LHCN-M2 (cell line): ENCODE measurements around the gene FUT2. TPM values are rescaled to one million over a fixed set of nuclear protein-coding genes. Genes with fewer than 3 reads are reported as not detected.
A peak's percentile ranks its signal among the peaks of the same experiment; 100 is the strongest.
"Not testable (repeated sequence)": the region's sequence is repeated elsewhere in the genome, so short reads cannot be mapped to it uniquely, and the experiment has no call there.

Experiments used
- DNase-seq: peaks from one replicate; pipeline ENCODE4 v3.0.0-alpha.2; 2012; ENCODE audit warnings: low read depth
- total RNA-seq: library from RNA; depleted of rRNA; stranded (reverse); fragments of >200 nt; gene quantifications from 2 replicates; pipeline ENCODE4 v1.2.3, GENCODE V29; 2014

The FUT2 gene
- total RNA-seq, 1 experiment from 2014 or later = not detected

GRCh38 chr19:48698046-48698445 is 2.3 kb downstream of the FUT2 start:
- peak; percentile 78 for DNase-seq

DNA sequence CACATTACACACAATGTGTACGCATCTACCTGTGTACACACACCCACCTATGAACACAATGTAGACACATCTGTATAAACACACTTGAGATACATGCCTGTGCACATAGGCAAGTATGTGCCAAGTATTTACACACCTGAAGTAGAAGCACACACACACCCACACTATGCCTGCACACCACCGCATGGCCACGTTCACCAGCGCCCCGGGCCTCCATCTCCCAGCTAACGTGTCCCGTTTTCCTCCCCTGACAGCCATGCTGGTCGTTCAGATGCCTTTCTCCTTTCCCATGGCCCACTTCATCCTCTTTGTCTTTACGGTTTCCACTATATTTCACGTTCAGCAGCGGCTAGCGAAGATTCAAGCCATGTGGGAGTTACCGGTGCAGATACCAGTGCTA is 6.9 kb downstream of the FUT2 start:
- DNase-seq = no peak

- DNase-seq = no peak
Observed at GRCh38 chr19:48703316-48703715, 7.5 kb downstream of the FUT2 start.

- DNase-seq = no peak
Observed at GRCh38 chr19:48705431-48705830, 9.7 kb downstream of the FUT2 start.

GRCh38 chr19:48708471-48708870 is 12.7 kb downstream of the FUT2 start:
- DNase-seq = no peak

DNA sequence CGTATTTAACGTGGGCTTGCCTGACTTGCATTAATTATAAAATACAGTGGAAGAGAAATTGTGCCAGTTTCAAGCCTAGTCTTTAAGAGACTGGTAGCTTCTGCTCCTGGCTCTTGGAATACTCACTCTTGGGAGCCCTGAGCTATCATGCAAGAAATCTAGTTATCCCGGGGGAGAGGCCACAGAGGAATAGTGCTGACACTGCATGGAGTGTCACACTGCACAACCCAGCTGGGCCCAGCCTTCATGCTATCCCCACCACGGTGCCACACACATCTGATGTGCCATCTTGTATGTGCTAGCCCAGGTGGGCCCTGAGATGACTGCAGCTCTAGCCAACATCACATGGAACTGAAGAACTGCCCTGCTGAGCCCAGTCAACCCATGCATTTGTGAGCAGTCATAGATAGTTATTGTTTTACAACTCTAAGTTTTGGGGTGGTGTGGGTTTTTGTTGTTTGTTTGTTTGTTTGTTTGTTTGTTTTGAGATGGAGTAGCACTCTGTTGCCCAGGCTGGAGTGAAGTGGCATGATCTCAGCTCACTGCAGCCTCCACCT is 15.4 kb downstream of the FUT2 start:
- DNase-seq = no peak

GRCh38 chr19:48713041-48713863 is 17.5 kb downstream of the FUT2 start:
- DNase-seq = no peak

DNA sequence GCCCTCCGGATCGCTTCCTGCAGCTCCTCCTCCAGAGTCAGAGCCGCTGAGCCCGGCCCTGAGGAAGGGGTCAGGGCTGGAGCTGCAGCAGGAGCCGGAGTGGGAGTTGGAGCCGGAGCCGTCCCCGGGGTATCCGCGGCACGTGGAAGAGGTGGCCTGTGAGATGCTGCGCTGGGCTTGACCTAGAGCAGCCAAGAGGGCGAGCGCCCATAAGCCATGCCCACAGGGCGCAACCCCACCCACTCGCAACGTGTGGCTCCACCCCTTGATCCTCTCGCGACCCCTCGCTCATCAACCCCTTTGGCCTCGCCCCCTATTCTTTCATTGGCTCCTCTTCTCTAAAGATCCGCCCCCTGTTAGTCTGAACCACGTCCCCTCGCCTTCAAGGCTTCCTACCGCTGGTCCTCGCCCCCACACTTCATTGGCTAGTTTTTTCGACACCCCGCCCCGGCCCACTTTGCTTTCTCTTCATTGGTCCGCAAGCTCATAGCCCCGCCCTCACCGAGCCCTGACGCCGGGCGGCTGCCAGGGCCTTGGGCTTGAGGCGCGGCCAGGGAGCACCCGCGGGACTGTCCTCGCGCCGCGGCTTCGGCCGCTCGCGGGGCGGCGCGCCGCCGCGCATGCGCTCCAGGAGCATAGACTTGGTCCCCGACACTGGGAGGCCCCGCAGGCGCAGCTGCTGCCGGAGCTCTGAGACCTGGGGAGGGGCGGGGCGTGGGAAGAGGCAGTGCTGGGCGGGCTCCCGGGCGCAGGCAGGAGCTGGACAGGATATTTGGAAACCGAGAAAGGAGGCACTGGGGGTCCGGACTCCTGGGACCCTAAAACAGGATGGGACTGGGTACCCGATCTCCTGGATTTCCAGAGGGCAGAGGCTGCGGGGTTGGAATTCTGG is 18.3 kb downstream of the FUT2 start:
- DNase-seq = peak; percentile 99

DNA sequence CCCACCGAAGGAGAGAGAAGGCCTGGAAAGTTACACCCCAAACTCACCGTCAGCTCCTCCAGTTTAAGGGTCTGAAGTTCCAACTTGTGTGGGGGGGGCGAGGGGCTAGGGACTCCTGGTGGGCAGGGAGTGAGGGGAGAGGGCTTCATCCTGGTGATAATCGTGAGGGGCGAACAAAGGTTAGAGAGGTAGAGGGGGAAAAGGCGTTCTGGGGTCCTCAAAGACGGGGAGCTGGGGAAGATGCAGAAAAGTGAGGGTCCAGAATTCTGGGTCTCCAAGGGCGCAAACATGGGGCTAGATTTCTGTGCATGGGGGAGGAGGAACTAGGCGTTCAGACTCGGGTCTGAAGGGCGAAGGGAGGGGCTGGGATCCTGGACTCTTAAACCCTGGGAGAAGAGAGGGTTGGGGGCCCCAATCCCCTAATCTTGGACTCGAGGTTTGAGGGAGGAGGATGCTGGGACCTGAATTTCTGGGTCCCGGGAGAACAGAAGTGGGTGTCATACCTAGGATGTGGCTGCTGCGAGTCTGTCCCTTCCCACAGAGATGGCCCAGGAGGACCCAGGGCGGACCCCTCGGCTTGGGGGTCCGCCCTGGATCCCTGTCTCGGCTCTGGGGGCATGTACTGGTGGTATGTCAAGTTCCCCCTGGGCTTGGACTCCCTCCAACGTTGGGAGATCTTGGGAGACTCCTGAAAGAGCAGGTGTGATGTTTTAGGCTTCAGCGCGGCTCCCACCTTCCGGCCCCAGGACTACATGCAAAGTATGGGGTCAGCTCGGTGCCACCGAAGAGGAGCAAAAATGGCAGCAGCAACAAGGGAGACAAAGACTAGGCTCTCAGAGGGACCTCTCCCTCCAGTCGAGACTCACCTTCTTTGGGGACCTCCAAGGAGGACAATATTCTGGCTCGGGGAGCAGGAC is 19.2 kb downstream of the FUT2 start:
- DNase-seq = no peak

GRCh38 chr19:48715681-48716171 is 20.0 kb downstream of the FUT2 start:
- peak; percentile 59 for DNase-seq

DNA sequence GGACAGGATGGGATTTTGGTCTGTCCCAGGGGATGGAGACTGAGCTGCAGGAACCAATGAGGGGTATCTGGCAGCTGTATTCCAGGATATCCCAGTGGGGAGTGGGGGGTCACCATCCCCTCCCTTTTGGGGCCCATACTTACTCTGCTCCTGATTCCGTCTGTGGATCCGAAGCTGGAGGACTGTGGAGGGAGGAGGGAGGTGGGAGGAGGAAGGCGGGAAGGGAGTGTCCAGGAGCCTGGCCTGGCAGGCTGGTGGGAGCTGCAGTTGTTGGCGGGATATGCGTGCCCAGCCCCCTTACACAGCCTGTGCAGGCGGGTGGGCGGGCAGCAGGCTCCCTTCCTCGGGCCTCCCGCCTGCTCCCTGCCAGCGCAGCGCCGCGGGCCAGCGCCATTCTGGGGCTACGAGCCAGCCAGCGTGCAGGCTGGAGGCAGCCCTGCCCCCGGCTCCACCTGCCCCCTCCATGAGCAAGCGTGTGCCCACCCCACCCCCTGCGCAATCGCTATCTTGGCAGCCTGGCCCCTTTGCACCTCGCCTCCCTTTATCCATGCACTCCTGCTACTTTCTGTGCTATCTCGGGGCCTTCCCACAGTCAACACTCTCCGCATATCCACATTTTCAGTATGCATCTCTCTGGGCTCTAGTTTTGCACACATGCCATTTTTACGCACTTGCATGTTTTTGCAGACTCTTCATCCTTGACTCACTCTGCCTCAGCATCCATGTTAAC is 21.0 kb downstream of the FUT2 start:
- DNase-seq = peak; percentile 48

DNA sequence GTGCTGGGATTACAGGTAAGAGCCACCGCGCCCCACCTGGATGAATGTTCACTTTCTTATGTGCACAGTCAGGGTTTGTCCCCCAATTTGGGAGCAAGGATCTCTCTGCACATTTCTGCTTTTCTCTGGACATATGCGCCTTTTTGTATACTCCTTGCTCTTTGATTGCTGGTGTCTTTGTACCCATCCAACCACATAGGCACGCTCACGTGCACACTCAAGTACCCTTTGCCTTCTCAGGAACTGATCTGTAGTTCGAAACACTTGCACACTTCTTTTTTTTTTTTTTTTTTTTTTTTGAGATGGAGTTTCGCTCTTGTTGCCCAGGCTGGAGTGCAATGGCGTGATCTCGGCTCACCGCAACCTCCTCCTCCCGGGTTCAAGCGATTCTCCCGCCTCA is 22.3 kb downstream of the FUT2 start:
- DNase-seq = not testable (repeated sequence)

- no peak for DNase-seq
Observed at GRCh38 chr19:48718711-48719231, 23.0 kb downstream of the FUT2 start.

- peak; percentile 17 for DNase-seq
Observed at GRCh38 chr19:48719263-48720171, 23.7 kb downstream of the FUT2 start, which contains the start of gene MAMSTR. Gene MAMSTR, minus strand, starts transcription at chr19:48719725. Its CDS starts 694 bp downstream, at chr19:48719031.

GRCh38 chr19:48720251-48720612 is 24.5 kb downstream of the FUT2 start:
- no peak for DNase-seq

- peak; percentile 99 for DNase-seq
Observed at GRCh38 chr19:48720613-48721296, 25.0 kb downstream of the FUT2 start.

- DNase-seq = no peak
Observed at GRCh38 chr19:48722196-48722708, 26.5 kb downstream of the FUT2 start.
